Stimulated activated CD8-positive, alpha-beta memory T cell treated with anti-CD3 and anti-CD28 coated beads, Interleukin-4, amount 100 ng/mL, for 4 hours (primary cell): ENCODE data around the gene NR2F1.

Experiments
- DNase-seq, 2 donors: peaks; one replicate each; pipeline ENCODE4 v3.0.0-alpha.2; 2020; ENCODE audit warnings: low read depth in 2 of 2, low spot score in 1 of 2

The NR2F1 gene

GRCh38 chr5:93590493-93590892 is 7.5 kb downstream of the NR2F1 start:
- no peak for DNase-seq

DNA sequence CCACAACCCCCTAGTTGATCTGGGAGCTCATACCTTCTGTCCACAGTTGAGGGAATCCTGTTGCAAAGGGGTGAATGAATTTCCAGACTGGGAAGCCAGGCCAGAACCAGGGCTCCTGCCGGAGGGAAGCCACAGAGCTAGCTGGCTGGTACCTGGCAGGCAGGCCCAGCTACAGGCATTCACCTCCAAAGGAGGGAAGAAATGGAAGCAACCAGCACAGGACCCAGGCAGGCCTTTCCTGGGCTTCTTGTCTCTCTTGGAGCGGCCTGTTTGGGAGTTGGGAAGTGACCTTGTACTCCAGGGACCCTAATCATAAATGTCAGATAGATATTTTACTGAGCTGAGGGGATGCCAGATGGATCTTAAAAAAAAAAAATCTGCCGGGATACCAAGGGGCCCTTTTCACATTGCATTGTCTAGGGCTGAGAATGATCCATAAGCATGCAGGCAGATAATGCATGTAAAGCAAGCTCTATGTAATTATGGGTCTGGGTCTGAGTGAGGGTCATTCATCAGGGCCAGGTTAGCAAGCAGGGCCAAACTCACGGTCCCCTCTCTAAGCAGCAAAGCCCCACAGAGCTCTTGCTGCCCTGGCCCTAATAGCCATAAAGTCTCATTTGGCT is 8.4 kb downstream of the NR2F1 start:
- no peak for DNase-seq

DNA sequence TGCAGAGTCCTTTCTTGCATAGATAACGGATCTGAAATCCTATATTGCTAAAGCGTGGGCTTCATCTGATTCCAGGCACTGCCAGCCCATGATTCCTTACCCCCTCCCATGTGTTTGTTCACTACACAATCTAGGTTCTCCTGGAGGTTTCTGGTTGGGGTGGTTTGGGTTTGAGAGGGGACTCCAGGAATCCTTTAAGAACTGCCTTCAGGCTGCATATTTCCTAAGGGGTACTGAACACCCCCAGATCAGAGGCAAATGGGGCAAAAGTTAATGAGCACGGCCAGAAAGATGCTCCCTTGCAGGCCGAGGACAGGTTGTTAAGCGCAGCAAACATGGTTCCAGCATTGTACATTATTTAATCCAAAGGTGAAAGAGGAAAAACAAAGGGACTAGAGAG is 9.9 kb downstream of the NR2F1 start:
- no peak for DNase-seq

DNA sequence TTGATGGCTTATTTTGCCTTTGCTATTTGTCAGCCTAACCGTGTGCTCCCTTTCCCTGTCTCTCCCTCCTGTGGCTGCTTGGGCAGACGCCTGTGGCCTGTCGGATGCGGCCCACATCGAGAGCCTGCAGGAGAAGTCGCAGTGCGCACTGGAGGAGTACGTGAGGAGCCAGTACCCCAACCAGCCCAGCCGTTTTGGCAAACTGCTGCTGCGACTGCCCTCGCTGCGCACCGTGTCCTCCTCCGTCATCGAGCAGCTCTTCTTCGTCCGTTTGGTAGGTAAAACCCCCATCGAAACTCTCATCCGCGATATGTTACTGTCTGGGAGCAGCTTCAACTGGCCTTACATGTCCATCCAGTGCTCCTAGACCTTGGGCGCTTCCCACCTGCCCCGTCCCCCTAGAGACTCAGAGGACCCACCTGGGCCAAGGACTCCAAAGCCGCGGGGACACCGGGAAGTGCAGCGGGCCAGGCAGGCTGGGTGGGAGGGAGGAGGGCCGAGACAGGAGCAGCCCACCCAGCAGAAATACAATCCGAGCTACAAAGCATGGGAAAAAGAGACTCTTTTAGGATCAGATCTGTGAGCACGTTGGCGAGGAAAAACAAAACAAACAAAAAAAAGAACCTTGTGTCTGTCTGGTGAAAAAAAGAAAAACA is 10.6 kb downstream of the NR2F1 start:
- no peak for DNase-seq

DNA sequence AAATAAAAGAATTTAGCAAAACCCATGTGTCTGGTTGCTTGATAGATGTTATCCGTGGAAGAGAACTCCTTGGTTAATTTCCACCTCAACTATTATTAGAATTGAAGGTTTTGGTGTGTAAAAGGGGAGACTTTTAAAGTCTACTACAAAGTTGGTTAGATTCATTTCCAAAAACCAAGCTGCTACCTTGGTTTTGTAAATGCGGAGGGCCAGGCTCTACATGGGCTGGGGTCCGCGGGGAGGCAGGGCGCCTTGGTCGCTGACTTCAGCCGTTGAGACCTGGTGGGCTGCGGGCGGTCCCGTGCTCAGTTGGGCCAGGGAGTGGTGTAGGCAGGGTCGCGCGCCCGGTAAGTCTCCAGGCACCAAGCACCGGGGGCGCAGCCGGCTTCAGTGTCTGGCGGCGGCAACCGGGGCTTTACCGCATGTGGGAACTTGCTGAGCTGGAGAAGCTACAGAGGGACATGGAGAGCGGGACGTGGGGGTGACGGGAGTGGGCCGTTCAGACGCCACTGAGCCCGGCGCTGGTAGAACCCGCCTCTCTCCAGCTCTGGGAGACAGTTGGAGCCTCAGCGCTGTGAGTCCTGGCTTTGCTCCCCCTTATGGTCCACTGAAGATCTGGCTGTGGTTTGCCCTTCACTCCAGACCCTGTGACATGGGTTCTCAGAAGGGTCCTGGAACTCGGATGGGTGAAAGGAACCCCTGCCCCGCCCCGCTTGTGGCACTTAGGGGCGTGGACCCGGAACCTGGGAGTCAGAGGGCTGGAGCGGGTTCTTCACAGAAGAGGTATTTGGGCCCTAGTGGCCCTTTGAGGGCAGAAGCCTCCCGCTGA is 11.8 kb downstream of the NR2F1 start:
- no peak for DNase-seq

DNA sequence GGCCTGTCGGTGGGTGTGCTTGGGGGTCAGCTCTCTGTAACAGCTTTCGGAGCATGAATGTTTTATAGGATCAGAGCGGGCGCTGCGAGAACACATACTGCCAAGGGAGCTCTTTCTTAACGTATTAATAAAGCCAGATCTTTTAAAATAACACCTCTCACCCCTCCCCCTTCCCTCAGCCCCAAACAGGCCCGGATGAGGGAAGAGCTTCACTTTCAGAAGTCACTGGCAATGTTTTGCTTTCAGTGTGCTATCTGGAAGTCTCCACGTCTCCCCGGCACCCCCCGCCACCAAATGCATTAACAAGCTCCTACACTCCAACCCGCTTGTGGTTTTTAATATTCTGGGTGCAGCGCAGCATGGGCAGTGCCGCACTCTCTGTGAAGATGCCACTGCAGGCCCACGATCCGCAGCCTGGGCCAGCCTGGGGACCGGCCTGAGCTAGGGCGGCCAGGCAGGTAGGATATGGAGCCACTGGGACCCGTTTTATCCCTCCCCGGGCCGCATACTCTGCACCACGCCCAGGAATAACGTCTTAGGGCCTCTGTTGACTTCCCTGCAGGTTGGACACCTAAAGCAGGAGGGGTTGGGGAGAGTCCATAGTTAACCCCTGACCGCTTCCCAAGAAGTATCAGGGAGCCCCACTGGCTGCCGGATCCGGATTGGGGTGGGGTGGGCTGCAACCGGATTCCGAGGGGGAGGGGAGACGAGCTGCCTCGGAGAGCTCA is 12.6 kb downstream of the NR2F1 start:
- DNase-seq = no peak

GRCh38 chr5:93596310-93596675 is 13.3 kb downstream of the NR2F1 start:
- DNase-seq = no peak

DNA sequence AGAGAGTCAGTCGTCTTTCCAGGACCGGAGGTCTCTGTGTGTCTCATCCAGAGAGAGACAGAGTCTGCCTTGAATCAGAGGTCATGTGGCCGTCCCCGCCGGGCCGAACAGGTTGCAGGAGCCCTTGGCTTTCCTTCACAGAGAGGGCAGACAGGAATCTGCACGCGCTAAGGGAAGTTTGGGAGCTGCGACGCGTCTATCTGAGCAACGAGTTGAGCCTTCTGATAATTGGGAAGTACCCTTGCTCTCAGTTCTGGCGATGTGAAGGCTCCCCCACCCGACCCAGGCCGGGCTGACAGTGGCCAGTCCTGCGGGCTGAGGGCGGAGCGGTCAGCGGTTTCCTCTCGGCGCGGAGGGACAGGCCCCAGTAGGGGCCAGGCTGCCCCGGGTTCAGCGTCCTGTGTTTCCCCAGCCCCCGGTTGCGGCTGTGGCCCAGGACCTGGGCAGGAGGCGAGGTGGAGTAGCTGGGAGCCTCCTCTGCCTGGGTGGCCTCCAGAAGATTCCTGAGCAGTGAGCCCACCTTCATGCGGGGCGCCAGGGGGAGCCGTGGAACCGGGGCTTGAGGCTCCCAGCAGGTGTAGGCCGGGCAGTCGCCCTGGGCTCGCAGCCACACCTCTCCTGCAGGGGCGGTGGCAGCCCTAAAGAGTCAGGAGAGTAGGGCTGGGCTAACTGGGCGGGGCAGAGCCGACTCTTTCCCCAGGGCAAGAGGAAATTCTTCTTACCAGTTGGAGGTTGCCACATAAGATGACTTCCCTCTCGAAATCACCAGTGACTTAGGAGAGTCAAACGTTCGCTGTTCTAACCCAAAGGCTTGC is 13.9 kb downstream of the NR2F1 start:
- DNase-seq = no peak

DNA sequence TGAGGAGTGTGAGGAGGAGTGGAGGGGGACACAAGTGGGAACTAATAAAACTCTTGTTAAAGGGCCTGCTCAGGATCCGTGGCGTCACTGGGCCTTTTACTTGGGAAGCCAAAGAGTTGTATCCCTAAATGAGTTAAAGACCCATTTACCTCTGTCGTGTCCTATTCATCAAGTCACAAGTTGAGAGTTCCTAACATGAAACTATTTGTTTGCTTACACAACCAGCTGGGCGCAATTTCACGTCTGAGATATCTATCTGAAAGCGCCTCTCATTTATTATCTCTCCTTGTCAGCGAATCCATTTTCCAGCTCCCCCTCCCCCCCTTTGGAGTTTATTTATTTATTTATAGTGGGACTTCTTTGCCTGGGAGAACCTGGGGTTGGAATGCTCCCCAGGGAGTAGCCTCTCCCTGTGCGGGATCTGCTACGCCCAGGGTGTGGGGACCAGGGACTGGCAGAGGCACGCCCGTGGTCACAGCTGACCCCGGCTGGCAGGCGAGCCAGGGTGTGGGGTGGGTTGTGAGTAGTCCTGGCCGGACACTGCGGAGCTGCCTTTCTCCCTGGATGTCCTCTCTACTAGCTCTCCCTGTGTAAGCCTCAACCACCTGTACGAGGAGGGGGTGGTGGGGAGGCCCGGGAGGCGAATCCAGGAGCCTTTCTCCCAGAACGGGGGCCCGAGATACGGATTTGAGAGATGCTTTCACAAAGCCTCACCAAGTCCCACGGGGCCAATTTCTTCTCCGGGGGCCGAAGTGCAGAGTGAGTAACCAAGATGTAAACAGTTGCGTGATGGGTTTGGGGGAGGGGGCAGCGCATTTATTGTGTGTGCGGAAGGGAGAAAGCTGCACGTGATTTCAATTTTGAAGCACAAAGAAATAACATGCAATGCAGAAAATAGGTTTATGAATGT is 15.3 kb downstream of the NR2F1 start:
- no peak for DNase-seq

GRCh38 chr5:93599001-93599379 is 16.0 kb downstream of the NR2F1 start:
- DNase-seq = no peak

DNA sequence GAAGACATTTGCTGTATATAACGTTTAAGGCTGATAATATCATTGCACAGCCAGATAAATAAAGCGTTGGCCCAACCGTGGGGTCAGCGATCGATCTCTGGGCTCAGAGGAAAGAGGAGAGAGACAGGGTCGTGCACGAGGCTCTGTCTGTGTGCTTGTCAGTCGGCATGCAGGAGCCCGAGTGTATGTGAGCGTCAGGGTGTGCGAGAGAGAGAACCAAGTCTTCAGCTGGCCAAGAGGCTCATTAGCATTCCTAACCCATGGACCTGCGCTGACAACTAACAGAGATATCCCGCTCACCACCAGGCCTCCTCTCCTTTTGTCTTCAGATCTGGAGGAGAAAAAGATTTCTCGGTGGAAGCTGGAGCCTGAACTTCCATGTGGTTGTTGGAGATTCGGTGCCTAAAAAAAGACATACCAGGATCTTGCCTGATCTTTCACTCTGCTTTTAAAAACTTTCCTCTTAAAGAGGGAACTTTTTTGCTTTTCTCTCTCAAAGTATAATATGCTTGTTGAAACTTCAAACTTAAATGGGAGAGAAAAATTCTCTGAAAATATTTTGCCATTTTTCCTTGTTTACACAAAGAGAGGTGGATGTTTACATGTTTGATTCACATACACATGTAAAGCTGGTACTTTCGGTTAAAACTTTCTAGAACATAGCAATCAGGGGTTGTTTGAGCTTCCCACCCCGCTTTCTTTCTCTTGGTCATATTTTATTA is 16.5 kb downstream of the NR2F1 start:
- no peak for DNase-seq

- DNase-seq = no peak
These were observed 17.5 kb downstream of the NR2F1 start for GRCh38 chr5:93600409-93601070.

DNA sequence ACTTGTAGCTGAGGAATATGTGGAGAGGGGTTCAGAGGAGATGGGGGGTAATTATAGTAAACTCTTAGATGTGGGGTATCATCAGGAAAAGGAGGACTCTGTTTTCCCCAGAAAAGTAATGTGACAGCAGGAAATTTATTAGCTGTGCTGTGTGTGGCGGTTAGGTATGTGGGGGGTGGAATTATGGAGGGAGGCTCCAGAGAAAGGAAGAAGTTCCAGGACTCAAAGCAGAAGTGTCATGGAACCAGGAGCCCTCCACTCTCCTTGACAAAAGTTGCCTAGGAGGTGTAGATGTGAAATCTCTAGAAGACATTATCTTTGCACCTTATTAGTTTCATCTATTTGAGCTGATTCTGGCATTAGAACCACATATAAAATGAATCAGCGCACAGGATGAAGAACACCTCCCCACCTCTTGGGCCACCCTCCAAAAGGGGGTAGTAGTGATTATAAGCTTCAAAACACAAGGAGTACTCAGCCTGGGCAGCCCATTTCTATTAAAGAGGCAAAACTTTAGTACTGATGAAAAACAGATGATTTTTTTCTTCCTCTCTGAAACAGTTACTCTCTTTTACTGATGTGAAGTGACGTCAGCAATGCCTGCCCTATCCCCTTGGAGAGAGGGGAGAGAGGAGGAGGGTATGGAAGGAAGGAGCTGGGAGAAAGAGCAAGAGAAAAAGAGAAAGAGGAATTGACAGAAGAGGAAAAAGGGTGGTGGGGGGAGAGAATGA is 18.2 kb downstream of the NR2F1 start:
- no peak for DNase-seq

GRCh38 chr5:93601802-93602155 is 18.8 kb downstream of the NR2F1 start:
- no peak for DNase-seq

DNA sequence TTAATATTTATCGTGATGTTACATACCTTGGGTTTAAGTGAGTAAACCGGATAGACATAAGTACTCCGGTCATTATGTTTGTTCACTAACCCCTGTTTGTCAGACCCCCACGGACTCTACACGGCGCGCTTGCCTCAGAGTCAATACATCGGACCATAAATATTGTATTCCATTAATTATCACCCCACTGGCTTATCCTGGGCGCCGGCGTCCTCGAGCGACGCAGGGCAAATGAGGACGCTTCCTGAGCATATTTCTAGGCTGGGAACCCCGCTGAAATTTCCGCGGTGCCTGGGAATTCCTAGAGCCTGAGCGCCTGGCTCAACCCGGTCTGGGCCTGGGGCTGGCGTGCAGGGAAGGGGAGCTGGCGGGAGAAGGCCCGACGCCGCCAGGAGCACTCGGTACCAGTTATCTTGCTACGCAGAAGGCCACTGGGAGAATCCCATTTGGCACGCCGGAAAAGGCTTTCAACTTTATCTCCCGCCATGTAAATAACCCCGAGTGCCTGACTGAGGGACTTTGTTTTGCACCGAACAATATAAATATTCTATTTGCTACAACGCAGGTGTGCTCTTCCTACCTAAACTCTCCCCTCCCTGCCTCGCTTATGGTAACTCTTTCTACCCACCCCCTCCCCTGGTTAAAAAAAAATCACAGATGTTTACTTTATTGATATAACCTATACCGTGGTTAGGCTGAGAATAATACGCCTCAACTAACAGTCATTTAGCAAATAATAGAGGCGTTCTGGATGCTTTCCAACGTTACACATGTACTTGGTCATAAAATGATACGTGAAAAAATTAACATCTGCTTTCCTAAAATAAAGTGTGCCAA is 19.4 kb downstream of the NR2F1 start:
- DNase-seq = no peak

- DNase-seq = no peak
These were observed 20.2 kb downstream of the NR2F1 start for GRCh38 chr5:93603078-93603792.
